Measurements from ENCODE around the gene DLG1.
"Not testable (repeated sequence)": the region's sequence is repeated elsewhere in the genome, so short reads cannot be mapped to it uniquely, and the experiment has no call there.

DLG1 gene

DNA sequence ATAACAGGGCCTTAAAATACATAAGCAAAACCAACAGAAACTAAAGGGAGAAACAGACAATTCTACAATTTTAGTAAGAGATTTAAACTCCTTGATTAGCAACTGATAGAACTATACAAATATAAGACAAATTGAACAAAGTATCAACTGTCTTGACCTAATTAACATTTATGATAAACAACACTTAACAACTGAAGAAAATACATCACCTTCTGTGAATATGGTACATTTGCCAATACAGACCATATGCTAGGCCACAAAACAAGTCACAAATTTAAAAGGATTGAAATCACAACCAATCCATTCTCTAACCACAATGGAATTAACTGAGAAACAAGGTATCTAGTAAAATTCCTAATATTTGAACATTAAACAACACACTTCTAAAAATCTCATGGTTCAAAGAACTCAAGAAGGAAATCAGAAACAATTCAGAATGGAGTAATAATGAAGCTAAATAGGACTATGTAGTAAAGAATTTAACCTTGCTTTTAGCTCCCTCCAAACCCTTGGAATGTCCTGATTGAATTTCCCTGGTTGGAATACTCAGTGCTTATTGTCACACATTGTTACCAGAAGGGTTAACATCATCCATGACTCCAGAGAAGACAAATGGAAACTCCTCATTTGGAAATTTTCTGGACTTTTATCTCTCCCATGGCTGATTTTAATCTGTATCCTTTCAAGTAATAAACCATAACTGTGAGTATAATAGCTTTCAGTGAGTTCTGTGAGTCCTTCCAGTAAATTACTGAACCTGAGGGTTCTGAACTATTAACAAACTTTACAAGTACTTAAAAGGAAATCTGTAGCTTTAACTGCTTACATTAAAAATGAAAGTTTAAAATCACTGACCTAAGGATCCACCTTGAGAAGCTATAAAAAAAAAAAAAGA lies 88.8 kb downstream of the DLG1 start:
- no peak for DNase-seq (ENCODE audit: low read depth)

DNA sequence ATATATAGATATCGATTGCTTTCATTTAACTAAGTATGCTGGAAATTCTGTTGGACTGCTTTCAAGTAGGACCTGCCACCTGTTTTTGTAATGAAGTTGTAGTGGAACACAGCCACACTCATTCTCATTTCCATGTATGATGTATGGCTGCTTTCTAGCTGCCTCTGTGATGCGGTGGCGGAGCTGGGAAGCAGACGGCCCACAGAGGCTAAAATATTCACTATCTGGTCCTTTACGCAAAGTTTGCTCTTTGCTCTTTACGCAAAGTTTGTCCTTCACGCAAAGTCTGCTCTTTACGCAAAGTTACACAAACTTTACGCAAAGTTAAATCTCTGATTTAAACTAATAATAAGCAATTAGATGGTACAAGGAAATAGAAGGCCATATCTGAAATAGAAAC lies 91.5 kb downstream of the DLG1 start:
- no peak for DNase-seq (ENCODE audit: low read depth)

DNA sequence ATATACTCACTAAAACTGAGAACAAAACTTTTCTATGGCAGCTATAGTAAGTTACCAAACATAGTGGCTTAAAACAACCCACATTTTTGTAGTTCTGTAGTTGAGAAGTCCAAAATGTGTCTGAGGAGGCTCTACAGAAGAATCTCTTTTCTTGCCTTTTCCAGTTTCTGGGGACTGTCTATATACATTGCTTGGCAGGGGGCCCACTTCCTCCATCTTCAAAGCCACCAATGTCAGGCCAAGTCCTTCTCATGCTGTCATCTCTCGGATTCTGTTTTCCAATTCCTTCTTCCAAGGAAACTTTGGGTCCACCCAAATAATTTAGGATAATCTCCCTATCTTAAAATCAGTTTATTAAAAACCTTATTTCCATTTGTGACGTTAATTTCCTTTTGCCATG lies 92.7 kb downstream of the DLG1 start:
- no peak for DNase-seq (ENCODE audit: low read depth)

GRCh38 chr3:197205265-197205664 lies 93.1 kb downstream of the DLG1 start:
- no peak for DNase-seq (ENCODE audit: low read depth)

- DNase-seq (ENCODE audit: low read depth) = no peak
These were observed 93.7 kb downstream of the DLG1 start for GRCh38 chr3:197204736-197205135.

DNA sequence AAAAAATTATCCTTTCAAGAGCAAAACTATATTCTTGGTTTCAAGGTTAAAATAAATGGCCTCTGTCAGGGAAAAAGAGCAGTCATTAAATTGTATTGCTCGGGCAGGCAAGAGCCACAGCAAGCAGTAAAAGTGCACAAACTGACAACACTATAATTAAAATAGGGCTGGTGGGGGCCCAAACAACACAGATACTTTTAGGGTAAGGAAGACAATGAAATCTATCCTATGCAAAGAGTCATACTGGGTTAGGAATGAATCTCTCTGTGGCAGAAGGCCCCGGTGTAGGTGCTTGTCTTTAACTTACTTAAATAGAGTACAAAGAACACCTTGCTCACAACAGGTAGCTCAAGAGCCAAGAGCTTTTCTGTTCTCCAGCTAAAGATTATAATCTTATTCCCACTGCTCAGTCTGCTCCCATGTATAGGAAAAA lies 94.7 kb downstream of the DLG1 start:
- DNase-seq (ENCODE audit: low read depth) = no peak

DNA sequence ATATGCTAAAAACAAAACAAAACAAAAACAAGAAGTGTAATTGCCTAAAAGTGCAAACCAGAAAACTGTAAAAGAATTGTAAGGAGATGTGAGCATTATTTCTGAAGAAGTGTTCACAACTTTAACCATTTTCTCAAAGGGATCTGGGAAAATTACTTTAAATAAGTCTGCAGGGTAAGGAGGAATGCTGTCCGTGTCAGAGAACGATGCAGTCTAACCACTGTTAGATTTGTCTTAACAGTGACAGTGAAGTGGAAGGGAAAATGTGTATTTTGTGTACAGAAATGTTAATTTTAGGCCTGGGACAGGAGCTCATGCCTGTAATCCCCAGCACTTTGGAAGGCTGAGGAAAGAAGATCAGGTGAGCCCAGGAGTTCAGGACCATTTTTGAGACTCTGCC lies 95.7 kb downstream of the DLG1 start:
- no peak for DNase-seq (ENCODE audit: low read depth)

- no peak for DNase-seq (ENCODE audit: low read depth)
These were observed 96.5 kb downstream of the DLG1 start for GRCh38 chr3:197201791-197202452.

DNA sequence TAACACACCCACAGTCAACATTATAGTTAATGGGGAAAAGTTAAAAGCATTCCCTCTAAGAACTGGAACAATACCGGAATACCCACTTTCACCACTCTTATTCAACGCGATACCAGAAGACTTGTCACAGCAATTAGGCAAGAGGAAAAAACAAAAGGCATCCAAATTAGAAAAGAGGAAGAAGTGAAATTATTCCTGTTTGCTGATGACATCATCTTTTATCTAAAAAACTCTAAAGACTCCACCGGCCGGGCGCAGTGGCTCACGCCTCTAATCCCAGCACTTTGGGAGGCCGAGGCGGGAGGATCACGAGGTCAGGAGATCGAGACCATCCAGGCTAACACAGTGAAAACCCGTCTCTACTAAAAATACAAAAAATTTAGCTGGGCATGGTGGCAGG lies 97.6 kb downstream of the DLG1 start:
- not testable (repeated sequence) for DNase-seq (ENCODE audit: low read depth)

DNA sequence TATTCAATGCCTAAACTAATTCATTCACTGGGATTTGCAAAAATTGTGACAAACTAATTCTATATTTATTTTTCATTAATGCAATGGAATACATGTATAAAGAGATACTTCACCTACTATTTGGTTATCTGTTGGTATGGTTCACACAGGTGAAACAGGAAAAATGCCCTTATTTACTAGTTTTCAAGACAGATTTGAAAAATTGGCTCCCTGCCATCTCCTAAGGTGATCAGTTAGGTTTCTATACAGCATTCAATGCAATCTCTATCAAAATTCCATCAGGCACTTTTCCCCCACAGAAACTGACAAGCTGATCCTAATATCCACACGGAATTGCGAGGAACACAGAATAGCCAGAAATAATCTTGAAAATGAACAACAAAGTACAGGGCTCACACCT lies 101.1 kb downstream of the DLG1 start:
- DNase-seq (ENCODE audit: low read depth) = no peak

- no peak for DNase-seq (ENCODE audit: low read depth)
These were observed 102.2 kb downstream of the DLG1 start for GRCh38 chr3:197196192-197196591.

GRCh38 chr3:197195326-197195725 lies 103.1 kb downstream of the DLG1 start:
- no peak for DNase-seq (ENCODE audit: low read depth)

DNA sequence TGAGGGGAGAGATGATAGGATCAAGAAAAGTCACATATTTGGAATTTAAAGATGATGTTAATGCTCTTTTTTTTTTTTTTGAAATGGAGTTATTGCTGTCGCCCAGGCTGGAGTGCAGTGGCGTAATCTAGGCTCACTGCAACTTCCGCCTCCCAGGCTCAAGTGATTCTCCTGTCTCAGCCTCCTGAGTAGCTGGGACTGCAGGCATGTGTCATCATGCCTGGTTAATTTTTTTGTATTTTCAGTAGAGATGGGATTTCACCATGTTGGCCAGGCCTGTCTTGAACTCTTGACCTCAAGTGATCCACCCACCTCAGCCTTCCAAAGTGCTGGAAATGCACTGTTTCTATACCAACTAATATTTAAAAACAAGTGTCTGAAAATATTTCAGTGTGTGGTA lies 104.7 kb downstream of the DLG1 start:
- not testable (repeated sequence) for DNase-seq (ENCODE audit: low read depth)

GRCh38 chr3:197191897-197192296 lies 106.5 kb downstream of the DLG1 start:
- no peak for DNase-seq (ENCODE audit: low read depth)

- DNase-seq (ENCODE audit: low read depth) = no peak
These were observed 108.8 kb downstream of the DLG1 start for GRCh38 chr3:197189623-197190022.

- no peak for DNase-seq (ENCODE audit: low read depth)
These were observed 109.4 kb downstream of the DLG1 start for GRCh38 chr3:197188963-197189362.

GRCh38 chr3:197186887-197187588 lies 111.4 kb downstream of the DLG1 start:
- DNase-seq (ENCODE audit: low read depth) = peak; percentile 12

- DNase-seq (ENCODE audit: low read depth) = no peak
These were observed 114.8 kb downstream of the DLG1 start for GRCh38 chr3:197183582-197183981.

- no peak for DNase-seq (ENCODE audit: low read depth)
These were observed 116.7 kb downstream of the DLG1 start for GRCh38 chr3:197181741-197182140.

GRCh38 chr3:197178998-197179397 lies 119.4 kb downstream of the DLG1 start:
- no peak for DNase-seq (ENCODE audit: low read depth)

DNA sequence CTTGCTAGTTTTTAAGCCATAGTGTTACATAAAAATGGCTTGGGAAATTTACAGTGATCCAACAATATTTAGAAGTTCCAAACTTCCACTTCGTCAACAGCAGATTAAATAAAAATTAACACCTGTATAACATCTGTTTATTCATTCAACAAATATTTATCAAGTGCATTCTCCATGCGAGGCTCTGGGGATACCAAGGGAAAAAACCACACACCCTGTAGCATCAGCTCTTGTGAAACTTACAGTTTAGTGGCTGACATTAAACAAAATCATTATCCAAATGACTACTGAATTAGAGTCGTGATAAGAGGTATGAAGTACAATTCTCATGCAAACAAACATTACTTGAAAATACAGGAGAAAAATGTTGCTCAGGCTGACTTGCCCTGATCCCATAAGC lies 122.9 kb downstream of the DLG1 start:
- no peak for DNase-seq (ENCODE audit: low read depth)

GRCh38 chr3:197174927-197175326 lies 123.5 kb downstream of the DLG1 start:
- no peak for DNase-seq (ENCODE audit: low read depth)

GRCh38 chr3:197173620-197174019 lies 124.8 kb downstream of the DLG1 start:
- DNase-seq (ENCODE audit: low read depth) = no peak
